HCT116 (cell line): Measurements from ENCODE around the gene FNDC3B. TPM values are rescaled to one million over a fixed set of nuclear protein-coding genes. Genes with fewer than 3 reads are reported as not detected.

ENCODE experiments used
- ATAC-seq: fragments of 200-7000 bp; cut with Tn5 transposase; 2 replicates; pipeline ENCODE4 v1.9.1; 2020; ENCODE audit warnings: mild to moderate bottlenecking, moderate library complexity
- BruUV-seq: library from RNA; stranded (reverse); fragments of 400-500 nt; replicated peaks from 2 replicates; lab custom pipeline; 2021; lab: Mats Ljungman, UMichigan
- CTCF ChIA-PET: fragments of 300-600 bp; sonication (Branson Sonifier 250); formaldehyde crosslinking; loops from one replicate; lab custom pipeline; 2021; ENCODE audit warnings: antibody characterized with exemption; lab: Charles Lee
- POLR2A ChIA-PET: fragments of 300-600, 350-600 bp; sonication (Branson Sonifier 250); formaldehyde crosslinking; loops from one replicate; lab custom pipeline; 2021; ENCODE audit warnings: antibody characterized with exemption; lab: Charles Lee
- RAD21 ChIA-PET, 2 experiments: fragments of 300-600 bp; sonication (Branson Sonifier 250); formaldehyde crosslinking; loops; one replicate each; lab custom pipeline; 2023; ENCODE audit warnings: low total read pairs in 2 of 2; ENCODE audit not compliant: uncharacterized antibody in 2 of 2, unreplicated experiment in 2 of 2, low non-redundant PET in 1 of 2; lab: Charles Lee
- DNase-seq: peaks from one replicate; pipeline ENCODE4 v3.0.0-alpha.2; 2010; ENCODE audit warnings: low read depth, low spot score
- H2AFZ ChIP-seq: fragments of 200-600 bp; shearing (Covaris generic), sonication (generic); 2 replicates; pipeline ENCODE4 v1.6.1; 2017; ENCODE audit warnings: low read depth, mixed run types, mixed read lengths, antibody characterized with exemption, low read length; ENCODE audit not compliant: poor library complexity, severe bottlenecking
- H3K27ac ChIP-seq: 2 replicates; pipeline ENCODE4 v1.5.1; 2012; ENCODE audit warnings: low read depth, low read length
- H3K27me3 ChIP-seq: fragments of 200-600 bp; sonication (generic); 2 replicates; pipeline ENCODE4 v1.6.1; 2016; ENCODE audit warnings: mixed run types, low read length, mixed read lengths; ENCODE audit not compliant: insufficient read depth
- H3K36me3 ChIP-seq, 2 experiments: fragments of 200-500 bp in 1 of 2; fragments of 200-600 bp in 1 of 2; sonication (Bioruptor generic) in 1 of 2; sonication (generic) in 1 of 2; 2 replicates each; pipeline versions ENCODE4 v1.5.1 to v1.6.1; 2014 to 2016; ENCODE audit warnings: low read length in 2 of 2, inconsistent platforms in 1 of 2, mixed read lengths in 1 of 2, mixed run types in 1 of 2; ENCODE audit not compliant: insufficient read depth in 2 of 2, control insufficient read depth in 1 of 2
- H3K4me1 ChIP-seq, 2 experiments: fragments of 200-600 bp in 1 of 2; sonication (generic) in 1 of 2; 2 replicates each; pipeline versions ENCODE4 v1.5.1 to v1.6.1; 2012 to 2017; ENCODE audit warnings: low read length in 2 of 2, inconsistent platforms in 1 of 2, mild to moderate bottlenecking in 1 of 2, mixed read lengths in 1 of 2, mixed run types in 1 of 2, moderate library complexity in 1 of 2; ENCODE audit not compliant: insufficient read depth in 2 of 2, control insufficient read depth in 1 of 2
- H3K4me2 ChIP-seq: fragments of 200-600 bp; sonication (generic); 2 replicates; pipeline ENCODE4 v1.6.1; 2017; ENCODE audit warnings: mixed run types, low read length, mixed read lengths
- H3K4me3 ChIP-seq, 2 experiments: fragments of 200-600 bp in 1 of 2; sonication (generic) in 1 of 2; replicated peaks in 1 of 2; 2 replicates each; pipeline ENCODE4 v1.5.1; 2011 to 2016; ENCODE audit warnings: low read length in 2 of 2, control low read depth in 1 of 2, low read depth in 1 of 2, mild to moderate bottlenecking in 1 of 2, mixed read lengths in 1 of 2, mixed run types in 1 of 2
- H3K79me2 ChIP-seq: fragments of 200-600 bp; sonication (generic); 2 replicates; pipeline ENCODE4 v1.6.1; 2017; ENCODE audit warnings: mild to moderate bottlenecking, mixed run types, low read length, moderate library complexity, mixed read lengths; ENCODE audit not compliant: insufficient read depth
- H3K9ac ChIP-seq: fragments of 200-600 bp; sonication (generic); 2 replicates; pipeline ENCODE4 v1.6.1; 2016; ENCODE audit warnings: low read length, mixed read lengths
- H3K9me2 ChIP-seq: fragments of 200-600 bp; sonication (generic), shearing (Covaris generic); 2 replicates; pipeline ENCODE4 v1.6.1; 2017; ENCODE audit warnings: mixed run types, mild to moderate bottlenecking, moderate library complexity; ENCODE audit not compliant: insufficient read depth
- H3K9me3 ChIP-seq, 2 experiments: fragments of 200-500 bp in 1 of 2; fragments of 200-600 bp in 1 of 2; sonication (Bioruptor generic) in 1 of 2; sonication (generic) in 1 of 2; 2 replicates each; pipeline ENCODE4 v1.6.1; 2014 to 2017; ENCODE audit warnings: low read length in 2 of 2, mixed read lengths in 2 of 2, inconsistent platforms in 1 of 2, low read depth in 1 of 2, mild to moderate bottlenecking in 1 of 2, mixed run types in 1 of 2, moderate library complexity in 1 of 2; ENCODE audit not compliant: control insufficient read depth in 1 of 2, insufficient read depth in 1 of 2
- H4K20me1 ChIP-seq: fragments of 200-600 bp; sonication (generic), shearing (Covaris generic); 2 replicates; pipeline ENCODE4 v1.6.1; 2017; ENCODE audit warnings: mixed run types, mild to moderate bottlenecking, moderate library complexity; ENCODE audit not compliant: insufficient read depth
- CEBPB ChIP-seq: IDR thresholded peaks from 2 replicates; pipeline ENCODE4 v1.6.1; 2012; ENCODE audit warnings: low read depth
- ELF1 ChIP-seq: IDR thresholded peaks from 2 replicates; pipeline ENCODE4 v1.6.1; 2012; ENCODE audit warnings: low read depth, borderline replicate concordance
- EZH2 ChIP-seq: fragments of 200-600 bp; sonication (generic); IDR thresholded peaks from 2 replicates; pipeline ENCODE4 v1.6.1; 2017; ENCODE audit warnings: antibody characterized with exemption, mixed run types
- FOSL1 ChIP-seq: IDR thresholded peaks from 2 replicates; pipeline ENCODE4 v1.6.1; 2012; ENCODE audit warnings: low read depth
- JUND ChIP-seq: IDR thresholded peaks from 2 replicates; pipeline ENCODE4 v1.6.1; 2012
- RAD21 ChIP-seq: IDR thresholded peaks from 2 replicates; pipeline ENCODE4 v1.6.1; 2012; ENCODE audit warnings: low read depth, mild to moderate bottlenecking
- SIN3A ChIP-seq: IDR thresholded peaks from 2 replicates; pipeline ENCODE4 v1.6.1; 2012; ENCODE audit warnings: low read depth
- SP1 ChIP-seq: IDR thresholded peaks from 2 replicates; pipeline ENCODE4 v1.6.1; 2012; ENCODE audit warnings: low read depth
- YY1 ChIP-seq: IDR thresholded peaks from 2 replicates; pipeline ENCODE4 v1.6.1; 2011; ENCODE audit warnings: low read length, low read depth, moderate library complexity, mild to moderate bottlenecking; ENCODE audit not compliant: insufficient replicate concordance; ENCODE audit errors: extremely low read depth
- ZFX ChIP-seq: fragments of 450-650 bp; IDR thresholded peaks from 2 replicates; pipeline ENCODE4 v1.6.1; 2017
- ZNF274 ChIP-seq: fragments of 200-500 bp; sonication (Bioruptor generic); IDR thresholded peaks from 2 replicates; pipeline ENCODE4 v1.6.1; 2014; ENCODE audit warnings: mild to moderate bottlenecking, low read depth, low read length, inconsistent platforms
- intact Hi-C: fragments of 100-400 bp; cut with micrococcal nuclease; formaldehyde crosslinking; loops from 2 replicates; pipeline ENCODE4 v1.10.0; 2022
- total RNA-seq: library from RNA; stranded (reverse); gene quantifications from one replicate; pipeline ENCODE4 v1.2.1, GENCODE V29; 2021; ENCODE audit not compliant: unreplicated experiment
- TF ChIP-seq, protein P1 (sequence below): IDR thresholded peaks from 2 replicates; pipeline ENCODE4 v1.6.1; 2012
- TF ChIP-seq, protein P2 (sequence below): IDR thresholded peaks from 2 replicates; pipeline ENCODE4 v1.6.1; 2012; ENCODE audit warnings: low read depth
- TF ChIP-seq, protein P3 (sequence below): IDR thresholded peaks from 2 replicates; pipeline ENCODE4 v1.6.1; 2011; ENCODE audit warnings: mild to moderate bottlenecking, low read length, moderate library complexity; ENCODE audit not compliant: insufficient replicate concordance; ENCODE audit errors: extremely low read depth

The FNDC3B gene
- total RNA-seq, 1 experiment from 2014 or later: 45.7 TPM

DNA sequence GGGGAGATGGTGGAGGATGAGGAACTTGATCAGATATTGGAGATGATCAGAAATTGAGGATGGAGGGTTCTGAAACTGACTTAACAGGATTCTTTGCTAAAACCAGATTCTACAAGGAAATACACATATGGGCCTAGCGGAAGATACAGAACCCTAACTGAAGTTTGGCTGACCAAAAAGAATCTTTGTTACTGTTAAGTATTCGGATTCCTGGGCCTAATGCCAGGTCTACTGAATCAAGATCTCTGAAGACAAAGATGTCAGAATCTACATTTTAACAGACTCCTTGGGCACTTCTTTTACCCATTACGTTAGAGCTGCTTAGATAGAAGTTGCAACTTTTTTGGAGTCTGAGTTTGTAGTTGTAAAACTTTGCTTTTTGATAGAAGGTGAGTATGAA, 137.7 kb downstream of the FNDC3B start:
- H2AFZ ChIP-seq: no peak overlapping the region
- no peak for ATAC-seq
- H3K36me3 ChIP-seq: no peaks in the 10 kb centered on the region
- no peak overlapping the region for H3K4me2 ChIP-seq
- RAD21 ChIA-PET: no interaction called here
- H4K20me1 ChIP-seq: no peaks in the 10 kb centered on the region
- CTCF ChIA-PET: interaction anchor here (2.0 kb wide), 1 partner anchor 8 kb away, joined by 6 read pairs; no protein-coding TSS in a partner anchor
- peaks cover 17% of the 10 kb centered on the region in 2 experiments; a peak in 3 of 4 replicates for H3K4me1 ChIP-seq
- intact Hi-C loops: no loop called here
- peaks cover 9% of the 10 kb centered on the region; the same call in 1 of the 2 replicates for H3K79me2 ChIP-seq
- no peak overlapping the region for H3K9ac ChIP-seq
- no peaks in the 10 kb centered on the region for H3K9me3 ChIP-seq
- no peak overlapping the region for H3K4me3 ChIP-seq
- TF ChIP-seq JUND (no peak), FOSL1 (no peak), SP1 (no peak), EZH2 (no peak), CEBPB (no peak), ELF1 (no peak), ZNF274 (no peak)
- TF ChIP-seq, protein P1, sequence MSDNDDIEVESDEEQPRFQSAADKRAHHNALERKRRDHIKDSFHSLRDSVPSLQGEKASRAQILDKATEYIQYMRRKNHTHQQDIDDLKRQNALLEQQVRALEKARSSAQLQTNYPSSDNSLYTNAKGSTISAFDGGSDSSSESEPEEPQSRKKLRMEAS: no peak
- TF ChIP-seq, all 23 proteins: peak for 0
- BruUV-seq: no TSS peak
- no peaks in the 10 kb centered on the region for H3K27me3 ChIP-seq
- POLR2A ChIA-PET: no interaction called here
- H3K9me2 ChIP-seq: no peaks in the 10 kb centered on the region
- H3K27ac ChIP-seq: no peak overlapping the region
- no peak for DNase-seq

DNA sequence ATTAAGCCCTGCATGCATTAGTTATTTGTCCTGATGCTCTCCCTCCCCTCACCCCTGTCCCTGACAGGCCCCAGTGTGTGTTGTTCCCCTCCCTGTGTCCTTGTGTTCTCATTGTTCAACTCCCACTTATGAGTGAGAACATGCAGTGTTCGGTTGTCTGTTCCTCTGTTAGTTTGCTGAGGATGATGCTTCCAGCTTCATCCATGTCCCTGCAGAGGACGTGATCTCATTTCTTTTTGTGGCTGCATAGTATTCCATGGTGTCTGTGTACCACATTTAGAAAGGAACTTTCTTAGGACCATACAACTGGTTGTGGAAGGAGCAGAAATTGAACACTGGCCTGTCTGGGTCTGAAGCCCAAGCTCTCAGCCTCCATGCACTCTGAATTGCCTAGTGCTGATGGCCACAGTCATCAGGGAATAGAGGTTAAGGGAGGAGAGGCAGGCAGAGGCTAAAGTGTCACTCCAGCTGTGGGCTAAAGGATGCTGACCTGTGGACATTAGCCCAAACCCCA, 138.5 kb downstream of the FNDC3B start:
- H3K27ac ChIP-seq: no peak overlapping the region
- DNase-seq: no peak
- TF ChIP-seq, protein P2, sequence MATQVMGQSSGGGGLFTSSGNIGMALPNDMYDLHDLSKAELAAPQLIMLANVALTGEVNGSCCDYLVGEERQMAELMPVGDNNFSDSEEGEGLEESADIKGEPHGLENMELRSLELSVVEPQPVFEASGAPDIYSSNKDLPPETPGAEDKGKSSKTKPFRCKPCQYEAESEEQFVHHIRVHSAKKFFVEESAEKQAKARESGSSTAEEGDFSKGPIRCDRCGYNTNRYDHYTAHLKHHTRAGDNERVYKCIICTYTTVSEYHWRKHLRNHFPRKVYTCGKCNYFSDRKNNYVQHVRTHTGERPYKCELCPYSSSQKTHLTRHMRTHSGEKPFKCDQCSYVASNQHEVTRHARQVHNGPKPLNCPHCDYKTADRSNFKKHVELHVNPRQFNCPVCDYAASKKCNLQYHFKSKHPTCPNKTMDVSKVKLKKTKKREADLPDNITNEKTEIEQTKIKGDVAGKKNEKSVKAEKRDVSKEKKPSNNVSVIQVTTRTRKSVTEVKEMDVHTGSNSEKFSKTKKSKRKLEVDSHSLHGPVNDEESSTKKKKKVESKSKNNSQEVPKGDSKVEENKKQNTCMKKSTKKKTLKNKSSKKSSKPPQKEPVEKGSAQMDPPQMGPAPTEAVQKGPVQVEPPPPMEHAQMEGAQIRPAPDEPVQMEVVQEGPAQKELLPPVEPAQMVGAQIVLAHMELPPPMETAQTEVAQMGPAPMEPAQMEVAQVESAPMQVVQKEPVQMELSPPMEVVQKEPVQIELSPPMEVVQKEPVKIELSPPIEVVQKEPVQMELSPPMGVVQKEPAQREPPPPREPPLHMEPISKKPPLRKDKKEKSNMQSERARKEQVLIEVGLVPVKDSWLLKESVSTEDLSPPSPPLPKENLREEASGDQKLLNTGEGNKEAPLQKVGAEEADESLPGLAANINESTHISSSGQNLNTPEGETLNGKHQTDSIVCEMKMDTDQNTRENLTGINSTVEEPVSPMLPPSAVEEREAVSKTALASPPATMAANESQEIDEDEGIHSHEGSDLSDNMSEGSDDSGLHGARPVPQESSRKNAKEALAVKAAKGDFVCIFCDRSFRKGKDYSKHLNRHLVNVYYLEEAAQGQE: no peak
- TF ChIP-seq EZH2 (no peak), YY1 (no peak), SIN3A (no peak), ZNF274 (no peak), FOSL1 (no peak), ZFX (no peak), ELF1 (no peak), RAD21 (no peak)
- TF ChIP-seq, protein P3, sequence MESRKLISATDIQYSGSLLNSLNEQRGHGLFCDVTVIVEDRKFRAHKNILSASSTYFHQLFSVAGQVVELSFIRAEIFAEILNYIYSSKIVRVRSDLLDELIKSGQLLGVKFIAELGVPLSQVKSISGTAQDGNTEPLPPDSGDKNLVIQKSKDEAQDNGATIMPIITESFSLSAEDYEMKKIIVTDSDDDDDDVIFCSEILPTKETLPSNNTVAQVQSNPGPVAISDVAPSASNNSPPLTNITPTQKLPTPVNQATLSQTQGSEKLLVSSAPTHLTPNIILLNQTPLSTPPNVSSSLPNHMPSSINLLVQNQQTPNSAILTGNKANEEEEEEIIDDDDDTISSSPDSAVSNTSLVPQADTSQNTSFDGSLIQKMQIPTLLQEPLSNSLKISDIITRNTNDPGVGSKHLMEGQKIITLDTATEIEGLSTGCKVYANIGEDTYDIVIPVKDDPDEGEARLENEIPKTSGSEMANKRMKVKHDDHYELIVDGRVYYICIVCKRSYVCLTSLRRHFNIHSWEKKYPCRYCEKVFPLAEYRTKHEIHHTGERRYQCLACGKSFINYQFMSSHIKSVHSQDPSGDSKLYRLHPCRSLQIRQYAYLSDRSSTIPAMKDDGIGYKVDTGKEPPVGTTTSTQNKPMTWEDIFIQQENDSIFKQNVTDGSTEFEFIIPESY: no peak

More for the DNA sequence above, 138.5 kb downstream of the FNDC3B start:
- ChIA-PET POLR2A (no interaction called here), RAD21 (no interaction called here), CTCF (interaction anchor here (2.0 kb wide), 1 partner anchor 9 kb away, joined by 6 read pairs; no protein-coding TSS in a partner anchor)
- no peaks in the 10 kb centered on the region for H3K9me3 ChIP-seq
- peaks cover 5% of the 10 kb centered on the region; the same call in 1 of the 2 replicates for H3K79me2 ChIP-seq
- H3K4me1 ChIP-seq: peaks cover 17 to 20% of the 10 kb centered on the region in 2 experiments; a peak in 3 of 4 replicates
- H3K9ac ChIP-seq: no peak overlapping the region
- no peaks in the 10 kb centered on the region for H3K9me2 ChIP-seq
- no peaks in the 10 kb centered on the region for H3K36me3 ChIP-seq
- intact Hi-C loops: no loop called here
- H3K4me2 ChIP-seq: no peak overlapping the region
- no peaks in the 10 kb centered on the region for H3K27me3 ChIP-seq
- no TSS peak for BruUV-seq
- no peak for ATAC-seq
- H2AFZ ChIP-seq: no peak overlapping the region
- H3K4me3 ChIP-seq: no peak overlapping the region
- H4K20me1 ChIP-seq: no peaks in the 10 kb centered on the region
